Measurements from ENCODE around the gene TTLL13. TPM values are rescaled to one million over a fixed set of nuclear protein-coding genes. Genes with fewer than 3 reads are reported as not detected.
A peak's percentile ranks its signal among the peaks of the same experiment; 100 is the strongest.

Gene TTLL13, protein sequence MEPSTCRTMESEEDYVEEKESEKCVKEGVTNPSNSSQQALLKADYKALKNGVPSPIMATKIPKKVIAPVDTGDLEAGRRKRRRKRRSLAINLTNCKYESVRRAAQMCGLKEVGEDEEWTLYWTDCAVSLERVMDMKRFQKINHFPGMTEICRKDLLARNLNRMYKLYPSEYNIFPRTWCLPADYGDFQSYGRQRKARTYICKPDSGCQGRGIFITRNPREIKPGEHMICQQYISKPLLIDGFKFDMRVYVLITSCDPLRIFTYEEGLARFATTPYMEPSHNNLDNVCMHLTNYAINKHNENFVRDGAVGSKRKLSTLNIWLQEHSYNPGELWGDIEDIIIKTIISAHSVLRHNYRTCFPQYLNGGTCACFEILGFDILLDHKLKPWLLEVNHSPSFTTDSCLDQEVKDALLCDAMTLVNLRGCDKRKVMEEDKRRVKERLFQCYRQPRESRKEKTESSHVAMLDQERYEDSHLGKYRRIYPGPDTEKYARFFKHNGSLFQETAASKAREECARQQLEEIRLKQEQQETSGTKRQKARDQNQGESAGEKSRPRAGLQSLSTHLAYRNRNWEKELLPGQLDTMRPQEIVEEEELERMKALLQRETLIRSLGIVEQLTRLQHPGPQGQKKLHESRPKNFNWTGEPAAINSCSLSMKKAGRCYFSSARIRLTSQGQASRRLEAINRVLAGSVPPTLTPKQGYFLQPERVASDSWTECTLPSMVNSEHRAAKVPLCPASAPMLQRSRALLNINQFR
- 0.16 TPM for total RNA-seq
- long read RNA-seq = 0 reads

DNA sequence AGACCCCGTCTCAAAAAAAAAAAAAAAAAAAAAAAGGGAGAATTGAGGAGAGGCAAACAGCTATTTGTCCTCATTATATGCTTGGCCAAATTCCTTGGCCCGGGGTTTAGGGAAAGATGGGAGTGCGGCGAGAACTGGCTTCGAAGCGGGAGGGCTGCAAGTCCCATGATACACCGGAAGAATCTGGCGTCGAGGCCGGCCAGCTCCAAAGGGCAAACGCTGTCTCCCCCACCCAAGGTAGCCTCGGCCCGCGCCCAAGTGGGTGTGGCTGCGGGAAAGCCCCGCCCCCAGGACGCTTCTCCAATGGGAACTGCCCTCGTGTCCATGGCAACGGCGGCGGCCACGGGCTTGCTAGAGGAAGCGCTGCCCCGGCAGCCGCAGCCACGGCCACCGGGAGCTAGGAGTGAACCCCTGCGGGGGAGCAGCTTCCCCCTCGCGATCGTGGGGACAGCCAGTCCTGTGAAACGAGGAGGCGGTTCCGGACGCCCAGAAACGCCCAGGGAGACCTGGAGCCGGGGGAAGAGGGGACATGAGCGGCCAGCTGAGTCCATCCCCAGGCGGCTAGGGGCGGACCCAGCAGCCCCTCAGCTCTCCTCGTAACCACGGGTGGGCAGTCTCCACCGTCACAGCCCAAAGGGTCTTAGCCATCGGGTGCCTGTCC is at the start of gene TTLL13:
Gene TTLL13, plus strand, starts transcription at position 354 of the 661 bp plus-strand sequence. CDS start 1,075 bp downstream, outside the sequence.
- intact Hi-C loops (cut with DNase I) = no loop called here
- peak; percentile 98 for DNase-seq (ENCODE audit: low spot score)

DNA sequence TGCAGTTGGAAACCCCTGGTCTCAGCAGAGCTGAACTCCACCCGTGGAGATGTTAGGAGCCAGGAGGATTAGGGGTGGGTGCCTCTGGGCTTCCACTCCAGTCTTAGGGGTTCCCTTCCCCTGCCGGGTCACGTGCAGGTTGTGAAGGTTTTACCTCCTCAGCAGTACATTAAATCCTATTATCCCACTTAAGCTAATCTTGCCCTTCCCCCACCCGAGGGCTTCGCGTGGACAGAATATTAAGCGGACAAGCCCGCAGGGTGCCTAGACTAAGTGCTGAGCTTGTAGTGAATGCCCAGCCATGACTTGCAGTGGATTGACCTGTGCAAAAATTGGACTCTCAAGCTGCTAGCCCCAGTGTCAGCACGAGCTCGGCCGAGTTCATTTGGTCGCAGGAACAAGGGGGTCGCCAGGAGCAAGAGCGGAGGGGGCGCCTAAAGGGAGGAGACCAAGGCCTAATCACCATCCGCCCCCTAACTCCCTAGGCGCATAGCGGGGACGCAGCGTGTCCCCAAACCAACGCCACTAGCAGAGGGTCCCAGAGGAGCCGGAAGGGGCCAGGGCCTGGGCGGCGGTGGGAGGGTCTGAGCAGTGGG is 48.7 kb upstream of the TTLL13 start:
- DNase-seq (ENCODE audit: low spot score) = no peak
- intact Hi-C loops (cut with DNase I) = no loop called here

DNA sequence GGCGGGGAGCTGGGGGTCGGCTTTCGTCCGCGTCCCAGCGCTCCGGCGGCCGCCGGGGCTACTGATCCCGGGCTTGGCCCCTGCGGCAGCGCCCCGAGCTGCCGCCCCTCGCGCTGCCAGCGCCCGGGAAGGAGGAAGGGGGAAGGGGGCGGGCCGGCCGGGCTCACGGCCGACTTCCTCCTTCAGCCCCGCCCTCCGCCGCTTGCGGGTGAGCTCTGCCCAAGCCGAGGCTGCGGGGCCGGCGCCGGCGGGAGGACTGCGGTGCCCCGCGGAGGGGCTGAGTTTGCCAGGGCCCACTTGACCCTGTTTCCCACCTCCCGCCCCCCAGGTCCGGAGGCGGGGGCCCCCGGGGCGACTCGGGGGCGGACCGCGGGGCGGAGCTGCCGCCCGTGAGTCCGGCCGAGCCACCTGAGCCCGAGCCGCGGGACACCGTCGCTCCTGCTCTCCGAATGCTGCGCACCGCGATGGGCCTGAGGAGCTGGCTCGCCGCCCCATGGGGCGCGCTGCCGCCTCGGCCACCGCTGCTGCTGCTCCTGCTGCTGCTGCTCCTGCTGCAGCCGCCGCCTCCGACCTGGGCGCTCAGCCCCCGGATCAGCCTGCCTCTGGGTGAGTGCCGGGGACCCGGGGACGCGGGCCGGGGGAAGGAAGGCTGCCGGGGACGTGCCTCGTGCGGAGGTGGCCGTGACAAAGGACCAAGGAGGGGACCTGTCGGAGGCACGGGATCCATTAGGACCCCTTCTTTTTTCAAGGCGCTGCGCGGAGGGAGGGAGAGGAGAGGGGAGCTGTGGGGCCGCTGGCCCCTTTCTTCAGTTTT is 48.0 kb upstream of the TTLL13 start, which contains the start of gene SEMA4B:
Gene SEMA4B, plus strand, starts transcription at position 201 of the 814 bp plus-strand sequence. Its CDS starts 249 bp downstream, at position 450.
- peak; percentile 92 for DNase-seq (ENCODE audit: low spot score)
- intact Hi-C loops (cut with DNase I) = no loop called here

DNA sequence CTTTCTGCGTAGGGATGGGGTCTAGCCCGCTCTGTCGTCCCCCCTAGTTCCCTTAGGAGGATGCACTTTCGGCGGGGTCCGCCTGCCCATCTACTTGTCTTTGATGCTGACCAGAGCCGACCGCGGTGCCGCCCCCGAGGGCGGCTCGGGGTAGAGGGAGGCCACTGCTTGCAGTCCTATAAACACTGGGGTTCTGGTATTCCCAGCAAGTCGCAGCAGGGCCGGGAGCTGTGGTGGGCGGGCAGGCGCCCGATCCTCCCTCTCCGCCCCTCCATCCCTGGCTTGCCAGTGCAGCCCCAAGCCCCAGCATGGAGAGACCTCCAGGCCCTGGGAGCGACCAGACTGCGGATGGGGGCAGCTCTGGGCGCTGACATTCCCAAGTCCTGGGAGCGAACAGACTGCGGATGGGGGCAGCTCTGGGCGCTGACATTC is 47.4 kb upstream of the TTLL13 start:
- intact Hi-C loops (cut with DNase I) = no loop called here
- no peak for DNase-seq (ENCODE audit: low spot score)

DNA sequence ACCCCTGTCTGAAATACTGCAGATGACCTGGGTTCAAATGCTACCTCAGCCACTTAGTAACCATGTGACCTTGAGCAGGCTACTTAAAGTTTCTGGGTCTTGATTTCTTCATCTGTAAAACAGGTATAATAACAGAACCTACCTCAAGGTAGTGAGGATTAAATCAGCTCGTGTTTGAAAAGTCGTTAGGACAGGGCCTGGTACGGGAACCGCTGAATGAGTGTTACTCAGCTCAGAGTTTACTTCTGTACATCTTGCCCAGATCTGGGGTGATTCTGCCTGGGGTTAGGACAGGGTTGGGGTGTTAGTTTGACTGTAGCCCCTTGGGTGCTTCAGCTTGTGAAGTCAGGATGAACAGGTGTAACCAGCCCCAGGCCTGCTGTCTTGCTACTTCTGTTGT is 46.4 kb upstream of the TTLL13 start:
- intact Hi-C loops (cut with DNase I) = no loop called here
- DNase-seq (ENCODE audit: low spot score) = no peak

DNA sequence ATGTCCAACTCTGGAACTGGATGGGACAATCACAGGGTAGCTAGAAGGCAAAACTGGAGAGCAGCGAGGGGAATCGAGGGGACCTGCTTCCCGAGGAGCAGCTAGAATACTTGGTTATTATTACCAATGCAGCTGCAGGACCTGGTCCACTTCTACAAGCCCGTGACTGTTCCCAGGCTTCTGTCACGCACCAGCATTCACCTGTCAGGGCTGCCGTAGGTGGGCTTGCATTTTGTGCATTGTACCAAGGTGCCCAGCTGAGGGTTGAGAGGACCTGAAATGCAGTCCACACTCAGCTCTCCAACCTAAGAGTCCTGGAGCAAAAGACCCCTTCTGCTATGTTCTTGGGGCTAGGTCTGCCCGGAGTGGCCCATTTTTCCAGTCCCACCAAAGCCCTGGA is 45.9 kb upstream of the TTLL13 start:
- intact Hi-C loops (cut with DNase I) = no loop called here
- DNase-seq (ENCODE audit: low spot score) = no peak

DNA sequence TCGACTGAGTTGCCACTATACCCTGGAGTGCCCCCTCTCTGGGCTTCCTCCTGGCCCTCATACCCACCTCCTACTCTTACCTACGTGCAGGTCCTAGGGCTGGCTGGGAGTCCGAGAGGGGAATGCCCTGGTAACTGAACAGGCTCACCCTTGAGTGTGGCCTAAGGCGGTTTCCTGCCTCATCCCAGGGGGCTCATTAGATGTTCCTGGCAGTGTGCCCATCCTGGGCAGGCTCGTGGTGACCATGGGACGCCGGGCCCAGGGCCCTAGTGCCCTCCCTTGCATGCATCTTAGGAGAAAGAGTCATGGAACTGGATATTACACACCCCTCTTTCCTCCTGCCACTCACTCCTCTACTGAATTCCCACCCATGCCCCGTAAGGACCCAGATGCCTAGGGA is 45.4 kb upstream of the TTLL13 start:
- intact Hi-C loops (cut with DNase I) = no loop called here
- no peak for DNase-seq (ENCODE audit: low spot score)

DNA sequence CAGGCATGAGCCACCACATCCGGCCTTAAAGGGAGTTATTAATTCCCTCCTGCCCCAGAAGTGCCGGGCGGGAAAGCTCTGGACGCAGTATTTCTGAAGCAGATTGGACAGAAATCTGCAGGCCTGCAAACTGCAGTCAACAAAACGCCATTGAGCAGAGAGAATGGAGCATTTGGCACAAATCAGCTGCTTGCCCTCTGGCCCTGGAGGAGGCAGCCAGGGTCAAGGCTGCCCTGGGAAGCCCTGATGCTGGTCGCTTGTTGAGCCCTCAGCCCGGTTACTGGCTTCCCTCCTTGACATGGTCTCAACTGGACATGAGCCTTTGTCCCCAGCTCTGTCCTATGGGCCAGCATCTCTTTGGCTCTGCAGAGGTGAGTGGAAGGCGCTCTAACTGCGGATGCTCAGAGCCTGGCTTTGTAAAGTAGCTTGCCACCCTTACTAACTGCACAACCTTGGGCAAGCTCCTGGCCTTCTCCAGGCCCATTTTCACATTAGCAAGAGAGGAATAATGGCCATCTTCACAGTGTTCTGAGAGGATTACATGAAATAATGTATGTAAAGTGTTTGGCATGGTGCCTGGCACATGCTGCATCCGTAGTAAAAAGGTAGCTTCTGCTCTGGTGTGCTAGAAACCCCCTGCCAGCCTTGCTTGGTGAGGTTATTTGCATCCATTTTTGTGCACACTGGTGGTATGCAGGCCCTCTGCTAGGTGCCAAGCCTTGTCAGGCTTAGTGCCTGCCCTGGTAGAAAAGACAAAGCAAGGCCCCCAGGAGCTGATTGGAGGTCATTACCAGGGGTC is 44.1 kb upstream of the TTLL13 start:
- intact Hi-C loops (cut with DNase I) = no loop called here
- DNase-seq (ENCODE audit: low spot score) = no peak

DNA sequence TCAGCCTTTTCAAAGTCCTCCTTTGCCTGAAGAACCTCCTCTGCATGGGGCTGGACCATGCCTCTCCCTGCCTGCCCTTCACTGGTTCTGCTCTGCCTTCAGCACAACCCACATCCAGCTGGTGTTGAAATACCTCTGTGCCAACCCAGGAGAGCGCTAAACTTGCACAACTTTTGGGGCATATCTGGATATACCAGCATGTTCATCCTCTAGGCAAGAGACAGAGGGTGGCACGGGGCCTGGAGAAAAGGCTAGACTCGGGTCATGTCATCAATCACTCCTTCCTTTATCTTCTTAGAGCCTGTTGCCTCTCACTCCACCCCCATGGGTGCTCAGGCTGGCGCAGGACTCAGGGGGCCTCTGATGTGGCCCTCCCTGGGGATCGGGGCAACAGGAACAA is 43.5 kb upstream of the TTLL13 start:
- intact Hi-C loops (cut with DNase I) = no loop called here
- no peak for DNase-seq (ENCODE audit: low spot score)

DNA sequence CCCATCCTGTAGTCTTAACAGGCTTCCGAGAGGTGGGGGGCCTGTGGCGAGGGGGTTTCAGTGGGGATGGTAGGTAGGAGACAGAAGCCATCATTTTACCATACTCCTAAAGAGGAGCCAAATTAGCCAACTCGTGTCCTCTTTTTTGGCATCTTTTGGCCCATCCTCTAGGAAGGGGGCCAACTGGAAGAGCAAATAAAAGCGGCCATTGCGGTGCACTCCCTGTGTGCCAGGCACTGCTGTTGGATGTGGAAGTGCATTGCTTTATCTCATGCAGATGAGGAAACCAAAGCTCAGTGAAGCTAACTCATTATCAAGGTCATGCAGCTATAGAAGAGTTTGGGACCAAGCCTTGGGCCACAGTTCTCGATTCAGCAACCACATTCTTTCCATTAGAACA is 42.1 kb upstream of the TTLL13 start:
- DNase-seq (ENCODE audit: low spot score) = peak; percentile 19
- intact Hi-C loops (cut with DNase I) = no loop called here

DNA sequence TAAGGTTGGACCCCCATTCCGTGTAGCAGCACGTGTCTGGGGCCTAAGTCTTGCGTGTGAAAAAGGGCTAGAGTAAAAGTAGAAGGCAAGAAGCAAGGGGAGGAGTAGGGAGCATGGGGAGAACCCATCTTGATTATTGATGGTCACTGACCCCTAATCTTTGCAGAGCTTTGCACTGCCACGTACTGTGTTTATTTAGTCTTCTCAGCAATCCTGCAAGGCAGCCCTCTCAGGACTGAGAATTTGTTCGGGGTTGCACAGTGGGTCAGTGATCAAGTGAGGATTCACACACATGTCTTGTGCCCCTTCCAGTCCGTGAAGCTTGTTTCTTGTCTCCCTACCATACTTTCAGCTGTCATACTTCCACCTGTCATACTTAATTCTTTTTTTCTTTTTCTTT is 41.0 kb upstream of the TTLL13 start:
- intact Hi-C loops (cut with DNase I) = no loop called here

DNA sequence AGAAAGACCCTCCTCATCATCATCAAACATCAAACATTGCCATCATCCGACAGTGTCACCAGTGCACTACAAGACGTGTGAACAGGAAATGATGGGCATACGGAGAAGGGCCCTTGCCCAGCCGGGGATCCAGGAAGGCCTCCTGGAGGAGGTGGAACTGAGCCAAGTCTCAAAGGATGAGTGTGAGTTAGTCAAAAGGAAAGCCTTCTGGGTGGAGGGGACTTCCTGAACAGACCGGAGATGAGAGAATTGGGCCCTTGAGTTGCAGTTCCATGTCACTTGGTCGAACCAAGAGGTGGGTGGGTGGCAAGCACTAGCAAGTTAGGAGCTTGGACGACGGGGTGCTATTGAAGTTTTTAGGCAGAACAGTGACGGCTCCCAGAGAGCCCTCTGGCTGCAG is 39.8 kb upstream of the TTLL13 start:
- DNase-seq (ENCODE audit: low spot score) = no peak
- intact Hi-C loops (cut with DNase I) = no loop called here

More for the DNA sequence above, 41.0 kb upstream of the TTLL13 start:
- no peak for DNase-seq (ENCODE audit: low spot score)

DNA sequence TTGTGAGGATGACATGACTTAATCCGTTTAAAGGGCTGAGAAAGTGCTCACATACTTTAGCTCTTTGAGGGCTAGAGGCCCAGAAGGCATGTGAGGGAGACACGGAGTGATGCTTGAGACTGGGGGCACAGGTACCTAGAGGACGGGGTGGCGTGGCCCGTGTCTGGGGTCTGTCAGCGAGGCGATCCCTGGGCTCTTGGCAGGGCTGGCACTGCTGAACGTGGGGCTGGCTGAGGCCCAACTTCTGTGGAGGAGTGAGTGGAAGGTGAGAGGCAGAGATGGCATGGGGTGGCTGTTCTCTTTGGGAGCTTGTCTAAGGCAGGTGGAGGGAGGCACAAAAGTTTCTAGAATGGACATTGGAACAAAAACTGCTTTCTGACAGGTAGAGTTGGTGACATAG is 38.8 kb upstream of the TTLL13 start:
- intact Hi-C loops (cut with DNase I) = no loop called here
- DNase-seq (ENCODE audit: low spot score) = no peak

DNA sequence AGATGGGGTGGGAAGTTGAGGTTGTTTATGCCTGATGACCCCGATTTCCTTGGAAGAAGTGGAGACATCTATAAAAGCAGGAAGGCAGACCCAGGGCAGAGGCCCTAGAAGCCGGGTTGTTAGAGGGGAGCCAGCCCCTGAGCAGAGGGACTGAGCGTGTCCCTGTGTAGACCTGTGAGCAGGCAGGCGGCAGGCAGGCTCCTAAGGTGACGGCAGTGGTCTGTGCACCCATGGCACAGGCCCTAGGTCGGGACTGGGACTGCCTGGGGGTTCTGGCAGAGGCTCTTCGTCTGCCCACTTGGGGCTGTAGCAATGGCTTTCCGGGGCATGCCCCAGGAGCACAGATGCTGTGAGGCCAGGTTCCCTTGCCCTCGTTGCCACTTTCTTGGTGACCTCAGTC is 38.3 kb upstream of the TTLL13 start:
- intact Hi-C loops (cut with DNase I) = no loop called here

DNA sequence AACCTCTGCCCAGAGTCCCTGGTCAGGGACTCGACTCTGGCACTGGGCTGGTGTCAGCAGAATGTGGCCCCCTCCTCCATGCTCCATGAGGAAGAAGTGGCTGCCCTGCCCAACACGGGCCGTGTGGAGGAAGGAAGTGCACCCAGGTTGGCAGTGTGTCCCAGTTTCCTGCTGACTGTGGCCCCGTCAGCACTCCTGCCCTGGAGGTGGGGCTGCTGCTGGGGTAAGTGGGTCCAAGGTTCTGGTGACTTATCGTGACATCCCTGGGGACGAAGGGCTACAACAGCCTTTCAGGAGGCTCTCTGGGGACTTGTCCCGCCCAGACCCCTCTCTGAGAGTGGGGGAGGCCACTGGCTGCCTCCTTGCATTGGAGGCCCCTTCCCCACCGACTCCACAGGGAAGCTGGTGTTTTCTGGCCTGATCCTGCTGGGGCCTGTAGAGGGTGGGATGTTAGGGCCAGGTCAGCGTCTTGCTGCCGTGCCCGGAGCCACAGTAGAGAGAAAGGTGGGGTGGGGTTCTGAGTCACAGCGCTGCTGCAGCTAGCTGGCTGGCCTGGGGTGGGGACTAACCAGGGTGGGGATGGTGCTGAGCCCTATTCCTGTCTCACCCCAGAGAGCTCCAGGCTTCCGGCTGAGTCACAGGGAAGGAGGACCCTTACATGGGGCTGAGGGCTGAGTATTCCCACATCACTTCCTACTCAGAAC is 37.8 kb upstream of the TTLL13 start:
- DNase-seq (ENCODE audit: low spot score) = peak; percentile 82

More for the DNA sequence above, 38.3 kb upstream of the TTLL13 start:
- DNase-seq (ENCODE audit: low spot score) = no peak

DNA sequence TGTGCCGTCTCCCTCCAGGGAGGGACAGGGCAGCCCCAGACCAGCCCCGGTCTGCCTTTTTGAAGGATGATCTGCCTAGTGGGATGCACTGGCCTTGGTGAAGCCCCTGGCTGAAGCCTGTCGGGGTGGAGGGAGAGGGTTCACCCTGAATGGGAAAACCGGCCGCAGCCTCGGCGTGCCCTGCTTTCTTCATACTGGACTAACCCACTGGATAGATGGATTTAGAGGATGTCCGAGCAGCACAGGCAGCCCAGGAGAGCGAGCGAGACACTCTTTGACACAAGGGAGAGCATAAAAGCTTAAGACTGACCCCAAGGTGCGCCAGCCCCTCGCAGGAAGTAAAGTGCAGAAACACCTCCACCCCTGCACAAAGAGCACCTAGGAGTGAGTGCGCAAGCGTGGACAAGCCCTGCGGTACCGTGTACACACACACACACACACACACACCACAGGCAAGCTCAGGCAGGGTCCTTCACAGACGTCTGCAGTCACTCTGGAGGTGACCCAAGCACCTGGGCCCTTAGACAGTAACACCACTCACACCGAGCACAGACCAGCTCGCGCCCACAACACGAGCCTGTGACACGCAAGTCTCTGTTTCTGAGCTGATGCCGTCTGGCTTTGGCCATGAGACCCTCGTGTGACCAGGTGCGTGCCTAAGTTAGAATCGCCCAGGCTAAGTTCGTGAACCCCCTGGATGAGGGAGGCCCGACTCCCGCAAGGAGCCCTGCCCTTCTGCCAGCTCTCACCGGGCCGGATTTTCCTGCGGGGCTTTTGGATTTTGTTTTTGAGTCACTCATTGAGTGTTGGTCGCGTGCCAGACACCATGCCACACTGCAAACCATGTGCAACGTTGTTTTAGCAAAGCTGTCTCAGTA is 36.9 kb upstream of the TTLL13 start:
- intact Hi-C loops (cut with DNase I) = no loop called here
- DNase-seq (ENCODE audit: low spot score) = no peak

More for the DNA sequence above, 37.8 kb upstream of the TTLL13 start:
- intact Hi-C loops (cut with DNase I) = no loop called here
